ENCODE data around the gene IRF4. TPM values are rescaled to one million over a fixed set of nuclear protein-coding genes. Genes with fewer than 3 reads are reported as not detected.
"Not testable (repeated sequence)": the region's sequence is repeated elsewhere in the genome, so short reads cannot be mapped to it uniquely, and the experiment has no call there.

IRF4 gene
- polyA plus RNA-seq, 3 donors: 0.11 to 0.30 (median 0.24) TPM

- no peak for DNase-seq (ENCODE audit: extremely low read depth in 1 of 11, low read depth in 9 of 11, low spot score in 4 of 11)
Observed at GRCh38 chr6:363909-364308, 27.6 kb upstream of the IRF4 start.

GRCh38 chr6:364609-365540 is 26.7 kb upstream of the IRF4 start:
- DNase-seq (ENCODE audit: extremely low read depth in 1 of 11, low read depth in 9 of 11, low spot score in 4 of 11): no peak

DNA sequence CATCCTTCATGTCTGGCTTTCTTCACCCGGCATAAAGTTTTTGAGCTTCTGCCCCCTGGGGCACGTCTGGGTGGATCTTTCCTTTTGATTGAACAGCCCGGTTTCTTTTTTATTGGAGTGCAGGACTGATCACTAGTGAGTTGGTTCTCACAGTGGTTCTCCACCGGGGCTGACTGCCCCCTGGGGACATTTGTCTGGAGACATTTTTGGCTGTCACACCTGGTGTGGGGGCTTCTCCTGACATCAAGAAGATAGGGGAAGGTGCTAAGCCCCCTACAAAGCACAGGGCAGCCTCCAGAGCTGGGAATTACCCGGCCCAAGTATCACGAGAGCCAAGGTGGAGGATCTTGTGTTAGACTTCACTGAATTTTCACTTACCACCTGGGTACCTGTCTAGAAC is 25.7 kb upstream of the IRF4 start:
- DNase-seq (ENCODE audit: extremely low read depth in 1 of 11, low read depth in 9 of 11, low spot score in 4 of 11): no peak

- no peak for DNase-seq (ENCODE audit: extremely low read depth in 1 of 11, low read depth in 9 of 11, low spot score in 4 of 11)
Observed at GRCh38 chr6:366389-367297, 24.9 kb upstream of the IRF4 start.

- no peak for DNase-seq (ENCODE audit: extremely low read depth in 1 of 11, low read depth in 9 of 11, low spot score in 4 of 11)
Observed at GRCh38 chr6:367298-367794, 24.2 kb upstream of the IRF4 start.

GRCh38 chr6:367891-368630 is 23.5 kb upstream of the IRF4 start:
- DNase-seq (ENCODE audit: extremely low read depth in 1 of 11, low read depth in 9 of 11, low spot score in 4 of 11): no peak

GRCh38 chr6:369559-370431 is 21.8 kb upstream of the IRF4 start:
- no peak for DNase-seq (ENCODE audit: extremely low read depth in 1 of 11, low read depth in 9 of 11, low spot score in 4 of 11)

- no peak for DNase-seq (ENCODE audit: extremely low read depth in 1 of 11, low read depth in 9 of 11, low spot score in 4 of 11)
Observed at GRCh38 chr6:370555-370954, 21.0 kb upstream of the IRF4 start.

- DNase-seq (ENCODE audit: extremely low read depth in 1 of 11, low read depth in 9 of 11, low spot score in 4 of 11): not testable (repeated sequence)
Observed at GRCh38 chr6:371851-372250, 19.7 kb upstream of the IRF4 start.

GRCh38 chr6:372336-372911 is 19.1 kb upstream of the IRF4 start:
- no peak for DNase-seq (ENCODE audit: extremely low read depth in 1 of 11, low read depth in 9 of 11, low spot score in 4 of 11)

DNA sequence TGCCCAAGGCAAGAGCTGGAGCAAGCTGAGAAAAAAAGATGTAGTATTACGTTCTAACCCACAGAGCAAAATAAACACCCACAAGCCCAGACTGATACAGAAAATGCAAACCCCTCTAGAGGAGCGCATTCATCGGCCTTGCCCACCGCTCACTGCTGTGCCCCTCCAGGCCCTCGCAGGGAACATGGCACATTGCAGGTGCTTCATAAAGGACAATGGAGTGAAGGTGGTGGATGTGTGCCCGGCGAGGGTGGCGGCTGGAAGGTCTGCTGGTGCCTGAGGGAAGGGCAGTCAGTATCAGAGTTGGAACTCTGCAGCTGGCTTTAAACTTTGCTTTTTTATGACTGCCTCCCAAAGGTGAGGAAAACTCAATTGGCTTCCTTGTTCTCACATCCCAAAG is 18.5 kb upstream of the IRF4 start:
- DNase-seq (ENCODE audit: extremely low read depth in 1 of 11, low read depth in 9 of 11, low spot score in 4 of 11): no peak

DNA sequence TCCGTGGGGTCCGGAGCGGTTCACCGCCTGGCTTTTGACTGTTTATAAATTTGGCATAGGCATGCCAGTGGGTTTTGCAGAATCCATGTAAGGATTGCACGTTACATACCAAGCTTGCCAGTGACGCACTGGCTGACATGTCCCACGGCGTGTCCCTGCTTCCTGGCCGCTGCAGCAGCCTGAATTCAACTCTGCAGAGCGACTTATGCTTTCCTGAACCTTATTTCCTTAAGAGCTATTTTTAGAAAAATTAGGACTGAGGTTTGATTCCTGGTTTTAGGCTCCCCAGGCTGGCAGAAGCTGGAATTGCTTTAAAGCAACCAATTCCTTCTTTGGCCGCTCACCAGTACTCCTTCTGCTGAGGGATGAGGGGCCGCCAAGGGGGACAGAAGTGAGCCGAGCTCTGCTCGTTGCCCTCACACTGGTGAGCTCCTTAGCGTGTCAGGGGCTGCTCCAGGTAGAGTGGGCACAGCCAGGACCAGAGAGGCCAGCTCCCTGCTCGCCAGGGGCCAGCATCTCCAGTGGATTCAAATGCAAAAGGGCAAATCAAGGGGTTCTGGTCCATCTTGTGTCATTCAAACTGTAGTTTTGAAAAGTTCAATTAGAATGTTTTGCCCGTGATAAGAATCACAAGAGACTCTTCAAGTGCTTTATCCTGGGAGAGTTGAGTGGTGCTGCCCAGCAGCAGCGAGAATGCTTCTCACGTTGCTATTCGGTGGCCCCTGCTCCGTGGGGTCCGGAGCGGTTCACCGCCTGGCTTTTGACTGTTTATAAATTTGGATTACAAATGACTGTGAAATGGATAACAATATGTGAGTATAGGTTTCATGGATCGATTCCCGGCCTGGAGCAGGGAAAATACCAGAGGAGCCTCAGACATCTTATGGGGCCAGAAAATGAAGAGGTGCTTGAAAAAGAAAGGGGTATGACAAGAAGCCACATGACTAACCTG is 17.5 kb upstream of the IRF4 start:
- DNase-seq (ENCODE audit: extremely low read depth in 1 of 11, low read depth in 9 of 11, low spot score in 4 of 11): no peak

- no peak for DNase-seq (ENCODE audit: extremely low read depth in 1 of 11, low read depth in 9 of 11, low spot score in 4 of 11)
Observed at GRCh38 chr6:374956-375355, 16.6 kb upstream of the IRF4 start.

DNA sequence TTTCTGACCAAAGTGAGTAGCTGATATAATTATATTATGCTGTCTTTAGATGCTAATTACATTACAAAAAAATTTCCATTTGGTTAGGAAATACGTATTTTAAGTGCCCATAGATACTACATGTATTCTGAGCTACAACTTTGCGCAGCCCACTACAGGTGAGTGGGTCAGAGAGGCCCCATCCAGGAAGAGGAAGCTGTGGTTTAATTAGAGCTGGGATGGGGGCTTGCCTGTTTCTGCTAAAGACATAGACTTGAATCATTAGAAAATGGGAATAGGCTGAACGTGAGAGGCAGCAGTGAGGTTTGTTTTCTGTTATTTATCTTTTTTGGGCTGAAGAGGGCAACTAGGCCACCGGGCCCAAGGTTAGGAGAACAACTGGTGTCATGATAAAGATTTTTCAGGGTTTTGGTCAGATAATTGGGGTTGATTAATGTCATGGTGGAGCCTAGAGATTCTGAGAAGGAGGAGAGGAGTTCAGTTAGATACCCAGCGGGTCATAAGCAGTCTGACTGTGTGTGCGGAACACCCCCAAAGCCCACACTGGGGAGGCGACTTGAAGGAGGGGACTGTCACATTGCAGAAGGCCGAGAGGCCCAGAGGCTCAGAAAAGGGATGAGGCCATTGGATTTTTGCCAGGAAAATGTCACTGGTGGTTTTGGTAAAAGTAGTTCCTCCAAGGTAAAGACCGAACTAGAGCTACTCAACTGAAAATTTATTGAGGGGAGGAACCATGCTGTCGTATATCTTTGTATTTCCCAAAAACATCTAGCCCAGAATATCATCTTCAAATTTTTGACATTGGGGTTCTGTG is 14.5 kb upstream of the IRF4 start:
- no peak for DNase-seq (ENCODE audit: extremely low read depth in 1 of 11, low read depth in 9 of 11, low spot score in 4 of 11)

GRCh38 chr6:377641-378020 is 13.9 kb upstream of the IRF4 start:
- not testable (repeated sequence) for DNase-seq (ENCODE audit: extremely low read depth in 1 of 11, low read depth in 9 of 11, low spot score in 4 of 11)

Data from renal cortex interstitium (tissue), 11 donors.